Measurements from ENCODE around the gene PERCC1. TPM values are rescaled to one million over a fixed set of nuclear protein-coding genes. Genes with fewer than 3 reads are reported as not detected.

Gene PERCC1
- total RNA-seq, 1 donor from 2014 or later, result not detected

DNA sequence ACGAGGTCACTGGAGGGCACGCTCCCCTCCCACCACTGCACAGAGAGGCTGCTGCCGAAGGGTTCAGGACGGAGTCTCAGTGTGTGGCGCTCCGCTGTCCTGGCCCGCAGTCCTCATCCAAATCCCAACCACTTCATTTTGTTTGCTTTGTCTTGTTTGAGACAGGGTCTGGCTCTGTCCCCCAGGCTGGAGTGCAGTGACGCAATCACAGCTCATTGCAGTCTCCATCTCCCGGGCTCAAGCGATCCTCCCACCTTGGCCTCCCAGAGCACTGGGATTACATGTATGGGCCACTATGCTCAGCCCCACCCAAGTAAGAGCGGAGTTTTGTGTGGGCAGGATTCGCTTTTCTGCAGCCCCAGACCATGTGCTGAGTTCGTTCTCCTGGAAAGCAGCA is 29.1 kb upstream of the PERCC1 start:
- TF ChIP-seq, protein P1, sequence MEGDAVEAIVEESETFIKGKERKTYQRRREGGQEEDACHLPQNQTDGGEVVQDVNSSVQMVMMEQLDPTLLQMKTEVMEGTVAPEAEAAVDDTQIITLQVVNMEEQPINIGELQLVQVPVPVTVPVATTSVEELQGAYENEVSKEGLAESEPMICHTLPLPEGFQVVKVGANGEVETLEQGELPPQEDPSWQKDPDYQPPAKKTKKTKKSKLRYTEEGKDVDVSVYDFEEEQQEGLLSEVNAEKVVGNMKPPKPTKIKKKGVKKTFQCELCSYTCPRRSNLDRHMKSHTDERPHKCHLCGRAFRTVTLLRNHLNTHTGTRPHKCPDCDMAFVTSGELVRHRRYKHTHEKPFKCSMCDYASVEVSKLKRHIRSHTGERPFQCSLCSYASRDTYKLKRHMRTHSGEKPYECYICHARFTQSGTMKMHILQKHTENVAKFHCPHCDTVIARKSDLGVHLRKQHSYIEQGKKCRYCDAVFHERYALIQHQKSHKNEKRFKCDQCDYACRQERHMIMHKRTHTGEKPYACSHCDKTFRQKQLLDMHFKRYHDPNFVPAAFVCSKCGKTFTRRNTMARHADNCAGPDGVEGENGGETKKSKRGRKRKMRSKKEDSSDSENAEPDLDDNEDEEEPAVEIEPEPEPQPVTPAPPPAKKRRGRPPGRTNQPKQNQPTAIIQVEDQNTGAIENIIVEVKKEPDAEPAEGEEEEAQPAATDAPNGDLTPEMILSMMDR (IDR thresholded peaks at IDR 0.05), result no peak
- no peak overlapping the region for H3K27ac Mint-ChIP-seq (ENCODE audit: unreplicated experiment)
- no peaks in the 10 kb centered on the region for H3K4me1 Mint-ChIP-seq (ENCODE audit: low read depth)
- H3K9me3 Mint-ChIP-seq (ENCODE audit: low read depth), result no peaks in the 10 kb centered on the region
- no peak overlapping the region for H3K4me3 Mint-ChIP-seq (ENCODE audit: unreplicated experiment)
- no peaks in the 10 kb centered on the region for H3K27me3 Mint-ChIP-seq (ENCODE audit: low read depth)
- no peak for DNase-seq (ENCODE audit: low spot score)
- peaks cover 6% of the 10 kb centered on the region for H3K36me3 Mint-ChIP-seq (ENCODE audit: low read depth)

DNA sequence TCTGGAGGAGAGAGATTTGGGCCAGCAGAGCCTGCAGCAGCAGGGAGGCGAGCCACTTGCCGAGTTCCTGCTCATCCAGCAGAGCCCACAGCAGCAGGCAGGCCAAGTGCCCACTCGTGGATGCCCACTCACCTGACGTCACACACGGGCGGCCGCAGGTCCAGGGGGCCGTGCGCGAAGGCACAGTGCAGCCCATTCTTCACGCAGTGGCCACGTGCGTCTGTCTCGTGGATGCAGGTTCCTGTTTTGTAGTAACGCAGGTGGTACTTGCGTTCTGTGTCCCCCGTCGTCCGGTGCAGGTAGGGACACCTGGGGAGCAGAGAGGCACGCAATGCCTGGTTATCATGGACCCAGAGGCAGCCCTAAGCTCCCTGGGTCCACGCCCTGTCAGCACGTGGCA is 27.8 kb upstream of the PERCC1 start:
- Mint-ChIP-seq H3K27me3 (ENCODE audit: low read depth) (no peaks in the 10 kb centered on the region), H3K9me3 (ENCODE audit: low read depth) (no peaks in the 10 kb centered on the region), H3K27ac (ENCODE audit: unreplicated experiment) (no peak overlapping the region), H3K4me3 (ENCODE audit: unreplicated experiment) (no peak overlapping the region), H3K4me1 (ENCODE audit: low read depth) (peaks cover 6% of the 10 kb centered on the region), H3K36me3 (ENCODE audit: low read depth) (peaks cover 6% of the 10 kb centered on the region)
- TF ChIP-seq, protein P1 (IDR thresholded peaks at IDR 0.05), result no peak
- no peak for DNase-seq (ENCODE audit: low spot score)

DNA sequence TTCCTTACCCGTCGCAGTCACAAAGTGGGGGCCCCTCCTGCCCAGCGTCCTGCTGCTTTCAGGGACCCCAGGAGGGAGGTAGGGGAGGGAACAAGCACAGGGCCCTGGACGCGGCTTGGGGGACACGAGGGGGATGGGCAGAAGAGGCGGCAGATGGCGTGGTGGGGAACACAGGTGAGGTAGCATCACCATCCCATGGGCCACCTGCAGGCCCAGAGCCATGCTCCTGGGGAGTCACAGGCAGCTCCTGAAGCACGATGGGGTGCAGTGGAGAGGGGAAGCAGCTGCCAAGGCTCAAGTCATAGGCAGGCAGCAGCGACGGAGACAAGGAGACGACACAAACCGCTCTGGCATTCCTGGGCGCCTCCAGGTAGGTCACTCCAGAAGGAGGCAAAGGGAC is 27.1 kb upstream of the PERCC1 start:
- TF ChIP-seq, protein P1 (IDR thresholded peaks at IDR 0.05), result no peak
- H3K9me3 Mint-ChIP-seq (ENCODE audit: low read depth), result no peaks in the 10 kb centered on the region
- H3K4me3 Mint-ChIP-seq (ENCODE audit: unreplicated experiment), result no peak overlapping the region
- no peak overlapping the region for H3K27ac Mint-ChIP-seq (ENCODE audit: unreplicated experiment)
- H3K27me3 Mint-ChIP-seq (ENCODE audit: low read depth), result no peaks in the 10 kb centered on the region
- H3K36me3 Mint-ChIP-seq (ENCODE audit: low read depth), result peaks cover 4% of the 10 kb centered on the region
- DNase-seq (ENCODE audit: low spot score), result no peak
- peaks cover 8% of the 10 kb centered on the region for H3K4me1 Mint-ChIP-seq (ENCODE audit: low read depth)

DNA sequence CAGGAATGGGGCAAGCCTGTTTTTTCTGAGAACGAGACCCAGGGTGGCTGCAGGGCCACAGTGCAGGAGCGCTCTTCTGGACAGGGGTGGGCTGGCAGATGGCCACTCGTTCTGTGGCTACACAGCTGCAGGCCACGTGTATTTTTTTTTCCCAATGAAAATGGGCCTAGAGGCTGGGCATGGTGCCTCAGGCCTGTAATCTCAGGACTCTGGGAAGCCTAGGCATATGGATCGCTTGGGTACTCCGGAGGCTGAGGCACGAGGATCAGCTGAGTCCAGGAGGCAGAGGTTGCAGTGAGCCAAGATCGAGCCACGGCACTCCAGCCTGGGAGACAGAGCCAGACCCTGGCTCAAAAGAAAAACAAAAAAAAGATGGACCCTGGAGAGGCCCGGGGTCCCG is 23.1 kb upstream of the PERCC1 start:
- no peaks in the 10 kb centered on the region for H3K9me3 Mint-ChIP-seq (ENCODE audit: low read depth)
- no peak for DNase-seq (ENCODE audit: low spot score)
- no peaks in the 10 kb centered on the region for H3K36me3 Mint-ChIP-seq (ENCODE audit: low read depth)
- peak overlapping the region; percentile 78 for H3K4me3 Mint-ChIP-seq (ENCODE audit: unreplicated experiment)
- peaks cover 13% of the 10 kb centered on the region for H3K4me1 Mint-ChIP-seq (ENCODE audit: low read depth)
- TF ChIP-seq, protein P1 (IDR thresholded peaks at IDR 0.05), result no peak
- no peaks in the 10 kb centered on the region for H3K27me3 Mint-ChIP-seq (ENCODE audit: low read depth)
- H3K27ac Mint-ChIP-seq (ENCODE audit: unreplicated experiment), result peak overlapping the region; percentile 85

DNA sequence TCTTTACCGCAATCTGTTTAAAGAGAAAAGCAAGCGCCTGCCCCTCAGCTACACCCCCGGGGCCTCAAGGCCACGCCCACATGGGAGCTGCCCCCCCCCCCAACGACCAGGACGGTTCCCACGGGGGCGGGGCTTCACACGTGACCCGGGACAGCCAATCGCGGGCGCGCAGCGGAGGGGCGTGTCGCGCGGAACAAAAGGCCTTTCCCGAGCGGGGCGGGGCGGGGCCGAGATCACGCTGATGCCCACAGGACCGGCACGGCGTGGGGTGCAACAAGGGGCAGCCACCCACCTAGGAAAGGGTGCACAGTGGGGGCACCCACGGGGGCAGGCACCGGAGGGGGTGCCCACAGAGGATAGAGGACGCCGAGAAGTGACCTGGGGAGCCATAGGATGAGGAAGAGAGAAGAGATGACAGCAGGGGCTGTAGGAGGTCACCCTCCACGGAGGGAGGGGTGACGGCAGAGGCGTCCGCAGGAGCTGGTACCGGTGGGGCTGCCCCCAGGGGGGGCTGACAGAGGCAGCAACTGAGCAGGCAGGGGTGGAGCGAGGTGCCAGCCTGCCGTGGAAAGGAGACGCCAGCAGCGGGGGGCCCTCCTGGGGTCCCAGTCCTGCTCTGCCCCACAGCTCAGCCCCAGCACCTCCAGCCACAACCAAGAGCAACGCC is 22.6 kb upstream of the PERCC1 start:
- no peak for DNase-seq (ENCODE audit: low spot score)
- Mint-ChIP-seq H3K4me3 (ENCODE audit: unreplicated experiment) (peak overlapping the region; percentile 78), H3K9me3 (ENCODE audit: low read depth) (no peaks in the 10 kb centered on the region), H3K27ac (ENCODE audit: unreplicated experiment) (peak overlapping the region; percentile 85), H3K4me1 (ENCODE audit: low read depth) (peaks cover 13% of the 10 kb centered on the region), H3K27me3 (ENCODE audit: low read depth) (no peaks in the 10 kb centered on the region), H3K36me3 (ENCODE audit: low read depth) (no peaks in the 10 kb centered on the region)
- TF ChIP-seq, protein P1 (IDR thresholded peaks at IDR 0.05), result no peak
